WTC11 (cell line): ENCODE results near the gene CAMTA1.

ENCODE experiments used
- IRF2 ChIP-seq: sonication (generic); formaldehyde crosslinking; IDR thresholded peaks from 2 replicates; pipeline ENCODE4 v1.8.0; 2022; ENCODE audit warnings: low read depth, missing genetic modification reagents, borderline replicate concordance
- NFYB ChIP-seq: sonication (generic); formaldehyde crosslinking; conservative IDR thresholded peaks from 2 replicates; pipeline ENCODE4 v1.8.0; 2022; ENCODE audit warnings: low read depth, missing genetic modification reagents
- NR1H2 ChIP-seq: sonication (generic); formaldehyde crosslinking; IDR thresholded peaks from 2 replicates; pipeline ENCODE4 v1.9.0; 2021; ENCODE audit warnings: mild to moderate bottlenecking, moderate library complexity, missing genetic modification reagents
- TF ChIP-seq, protein P1 (sequence below): fragments of 200-600 bp; IDR thresholded peaks from 2 replicates; pipeline ENCODE4 v1.8.0; 2022; ENCODE audit warnings: antibody characterized with exemption
- TF ChIP-seq, protein P2 (sequence below): sonication (generic); formaldehyde crosslinking; IDR thresholded peaks from 2 replicates; pipeline ENCODE4 v1.8.1; 2023; ENCODE audit warnings: mild to moderate bottlenecking, missing genetic modification reagents

GRCh38 chr1:7250597-7251453, 465.6 kb downstream of the CAMTA1 start:
- no peak for TF ChIP-seq NFYB
- TF ChIP-seq, protein P1, sequence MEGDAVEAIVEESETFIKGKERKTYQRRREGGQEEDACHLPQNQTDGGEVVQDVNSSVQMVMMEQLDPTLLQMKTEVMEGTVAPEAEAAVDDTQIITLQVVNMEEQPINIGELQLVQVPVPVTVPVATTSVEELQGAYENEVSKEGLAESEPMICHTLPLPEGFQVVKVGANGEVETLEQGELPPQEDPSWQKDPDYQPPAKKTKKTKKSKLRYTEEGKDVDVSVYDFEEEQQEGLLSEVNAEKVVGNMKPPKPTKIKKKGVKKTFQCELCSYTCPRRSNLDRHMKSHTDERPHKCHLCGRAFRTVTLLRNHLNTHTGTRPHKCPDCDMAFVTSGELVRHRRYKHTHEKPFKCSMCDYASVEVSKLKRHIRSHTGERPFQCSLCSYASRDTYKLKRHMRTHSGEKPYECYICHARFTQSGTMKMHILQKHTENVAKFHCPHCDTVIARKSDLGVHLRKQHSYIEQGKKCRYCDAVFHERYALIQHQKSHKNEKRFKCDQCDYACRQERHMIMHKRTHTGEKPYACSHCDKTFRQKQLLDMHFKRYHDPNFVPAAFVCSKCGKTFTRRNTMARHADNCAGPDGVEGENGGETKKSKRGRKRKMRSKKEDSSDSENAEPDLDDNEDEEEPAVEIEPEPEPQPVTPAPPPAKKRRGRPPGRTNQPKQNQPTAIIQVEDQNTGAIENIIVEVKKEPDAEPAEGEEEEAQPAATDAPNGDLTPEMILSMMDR, result no peak
- no peak for TF ChIP-seq IRF2 (CRISPR knock-in tag)
- no peak for TF ChIP-seq NR1H2
- TF ChIP-seq, protein P2, sequence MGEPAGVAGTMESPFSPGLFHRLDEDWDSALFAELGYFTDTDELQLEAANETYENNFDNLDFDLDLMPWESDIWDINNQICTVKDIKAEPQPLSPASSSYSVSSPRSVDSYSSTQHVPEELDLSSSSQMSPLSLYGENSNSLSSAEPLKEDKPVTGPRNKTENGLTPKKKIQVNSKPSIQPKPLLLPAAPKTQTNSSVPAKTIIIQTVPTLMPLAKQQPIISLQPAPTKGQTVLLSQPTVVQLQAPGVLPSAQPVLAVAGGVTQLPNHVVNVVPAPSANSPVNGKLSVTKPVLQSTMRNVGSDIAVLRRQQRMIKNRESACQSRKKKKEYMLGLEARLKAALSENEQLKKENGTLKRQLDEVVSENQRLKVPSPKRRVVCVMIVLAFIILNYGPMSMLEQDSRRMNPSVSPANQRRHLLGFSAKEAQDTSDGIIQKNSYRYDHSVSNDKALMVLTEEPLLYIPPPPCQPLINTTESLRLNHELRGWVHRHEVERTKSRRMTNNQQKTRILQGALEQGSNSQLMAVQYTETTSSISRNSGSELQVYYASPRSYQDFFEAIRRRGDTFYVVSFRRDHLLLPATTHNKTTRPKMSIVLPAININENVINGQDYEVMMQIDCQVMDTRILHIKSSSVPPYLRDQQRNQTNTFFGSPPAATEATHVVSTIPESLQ, result no peak
